ENCODE results near the gene NUDT21. TPM values are rescaled to one million over a fixed set of nuclear protein-coding genes. Genes with fewer than 3 reads are reported as not detected.

NUDT21 gene
- total RNA-seq (2022) (305 and 311 TPM in 2 replicates), Bru-seq, nascent RNA (percentile 96 among the genes with signal in this experiment), BruChase-seq, experiment 1, labeled RNA remaining after a 2-hour chase (percentile 99 among the genes with signal in this experiment), BruChase-seq, experiment 2, labeled RNA remaining after a 6-hour chase (percentile 99 among the genes with signal in this experiment)
- long read RNA-seq, full-length matches to known transcripts: 246 of 285 reads
- long read RNA-seq, partial matches to known transcripts: 8 of 285 reads
- long read RNA-seq, other reads (novel, unspliced or antisense): 31 of 285 reads

DNA sequence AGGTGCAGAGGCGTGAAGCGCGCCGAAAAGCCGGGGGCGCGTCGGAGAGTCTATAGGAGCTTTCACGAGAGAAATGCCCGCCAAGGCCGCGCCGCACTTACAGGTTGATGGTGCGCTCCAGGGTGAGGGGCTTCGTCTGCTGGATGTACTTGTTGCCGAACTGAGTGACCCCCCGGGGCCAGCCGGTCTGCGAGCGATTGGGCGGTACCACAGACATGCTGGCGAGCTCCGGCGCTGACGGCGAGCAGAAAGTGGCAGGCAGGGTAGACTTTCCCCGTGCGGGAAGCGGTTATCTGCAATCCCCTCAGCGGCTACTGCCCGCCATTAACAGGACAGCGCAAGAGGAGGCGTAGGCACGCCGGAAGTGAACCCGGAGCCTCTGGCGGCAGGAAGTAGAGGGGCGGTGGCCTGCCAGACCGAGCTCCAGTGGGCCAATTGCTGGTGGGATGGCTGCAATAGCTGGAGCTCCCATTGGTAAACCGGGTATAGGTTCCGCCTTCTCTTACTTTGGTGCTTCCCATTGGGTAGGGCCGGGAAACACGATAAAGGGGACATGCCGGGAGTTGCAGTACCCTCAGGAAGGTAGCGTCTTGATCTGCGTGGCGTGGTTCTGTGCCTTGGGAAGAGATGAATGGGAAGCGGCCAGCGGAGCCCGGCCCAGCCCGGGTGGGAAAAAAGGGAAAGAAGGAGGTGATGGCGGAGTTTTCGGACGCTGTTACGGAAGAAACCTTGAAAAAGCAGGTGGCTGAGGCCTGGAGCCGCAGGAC, at the start of gene NUDT21, which contains the start of gene OGFOD1:
NUDT21 (minus strand) TSS at position 347 of the 767 bp plus-strand sequence; CDS start at position 217, 130 bp downstream.
OGFOD1 (plus strand) TSS at position 569 of the 767 bp plus-strand sequence; CDS start at position 628, 59 bp downstream.
- CTCF ChIA-PET: interaction anchor here (0.5 to 1.0 kb wide), 7 partner anchors 41 to 400 kb away, joined by 4 to 7 read pairs (median 6); no protein-coding TSS in a partner anchor
- BruUV-seq (replicated peaks): no TSS peak

GRCh38 chr16:56493815-56494214, 42.7 kb upstream of the NUDT21 start:
- ChIA-PET CTCF (no interaction called here), POLR2A (no interaction called here)
- Mint-ChIP-seq H3K4me1 (ENCODE audit: low read depth, unreplicated experiment) (no peaks in the 10 kb centered on the region), H3K27me3 (ENCODE audit: insufficient read depth, unreplicated experiment) (no peaks in the 10 kb centered on the region), H3K9me3 (ENCODE audit: unreplicated experiment) (no peaks in the 10 kb centered on the region), H3K36me3 (ENCODE audit: insufficient read depth, unreplicated experiment) (peaks cover 6% of the 10 kb centered on the region), H3K27ac (ENCODE audit: unreplicated experiment) (no peak overlapping the region), H3K4me3 (ENCODE audit: unreplicated experiment) (no peak overlapping the region)
- H3K4me3 ChIP-seq (ENCODE audit: low read depth, low read length): no peak overlapping the region
- H3K9me3 ChIP-seq: no peaks in the 10 kb centered on the region
- DNase-seq: no peak
- H3K27me3 ChIP-seq (replicated peaks; ENCODE audit: control insufficient read depth, insufficient read depth, low read length): no peaks in the 10 kb centered on the region
- no peaks in the 10 kb centered on the region for H3K36me3 ChIP-seq (ENCODE audit: control insufficient read depth, insufficient read depth, low read length)
- no peaks in the 10 kb centered on the region for H3K4me1 ChIP-seq
- intact Hi-C loops (cut with micrococcal nuclease; ENCODE audit: unreplicated experiment): loop anchor here (1.0 kb wide), 1 partner anchor 43 kb away; the partner anchor contains the start of genes NUDT21 and OGFOD1
- TF ChIP-seq, protein P1, sequence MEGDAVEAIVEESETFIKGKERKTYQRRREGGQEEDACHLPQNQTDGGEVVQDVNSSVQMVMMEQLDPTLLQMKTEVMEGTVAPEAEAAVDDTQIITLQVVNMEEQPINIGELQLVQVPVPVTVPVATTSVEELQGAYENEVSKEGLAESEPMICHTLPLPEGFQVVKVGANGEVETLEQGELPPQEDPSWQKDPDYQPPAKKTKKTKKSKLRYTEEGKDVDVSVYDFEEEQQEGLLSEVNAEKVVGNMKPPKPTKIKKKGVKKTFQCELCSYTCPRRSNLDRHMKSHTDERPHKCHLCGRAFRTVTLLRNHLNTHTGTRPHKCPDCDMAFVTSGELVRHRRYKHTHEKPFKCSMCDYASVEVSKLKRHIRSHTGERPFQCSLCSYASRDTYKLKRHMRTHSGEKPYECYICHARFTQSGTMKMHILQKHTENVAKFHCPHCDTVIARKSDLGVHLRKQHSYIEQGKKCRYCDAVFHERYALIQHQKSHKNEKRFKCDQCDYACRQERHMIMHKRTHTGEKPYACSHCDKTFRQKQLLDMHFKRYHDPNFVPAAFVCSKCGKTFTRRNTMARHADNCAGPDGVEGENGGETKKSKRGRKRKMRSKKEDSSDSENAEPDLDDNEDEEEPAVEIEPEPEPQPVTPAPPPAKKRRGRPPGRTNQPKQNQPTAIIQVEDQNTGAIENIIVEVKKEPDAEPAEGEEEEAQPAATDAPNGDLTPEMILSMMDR (IDR thresholded peaks at IDR 0.05; ENCODE audit: insufficient read depth in 1 of 2, low read depth in 1 of 2, low read length in 1 of 2, severe bottlenecking in 1 of 2, unreplicated experiment in 1 of 2): no peak
- no TSS peak for BruUV-seq (replicated peaks)

More for the DNA sequence above, at the start of gene NUDT21, which contains the start of gene OGFOD1:
- peak within 1 kb of the TSS; percentile 90 for H3K27ac Mint-ChIP-seq (ENCODE audit: unreplicated experiment)
- H3K9me3 Mint-ChIP-seq (ENCODE audit: unreplicated experiment): no peaks in the 10 kb centered on the region
- Histone ChIP-seq H3K36me3 (ENCODE audit: control insufficient read depth, insufficient read depth, low read length) (no peaks in the 10 kb centered on the region), H3K4me1 (peaks cover 32% of the 10 kb centered on the region), H3K9me3 (no peaks in the 10 kb centered on the region), H3K4me3 (ENCODE audit: low read depth, low read length) (peak within 1 kb of the TSS; percentile 62), H3K27me3 (replicated peaks; ENCODE audit: control insufficient read depth, insufficient read depth, low read length) (no peaks in the 10 kb centered on the region)
- H3K36me3 Mint-ChIP-seq (ENCODE audit: insufficient read depth, unreplicated experiment): peaks cover 50% of the 10 kb centered on the region
- intact Hi-C loops (cut with micrococcal nuclease; ENCODE audit: unreplicated experiment): loop anchor here (1.0 kb wide), 2 partner anchors 26 to 42 kb away; partner anchors contain the start of gene AMFR
- TF ChIP-seq, protein P1 (IDR thresholded peaks at IDR 0.05; ENCODE audit: insufficient read depth in 1 of 2, low read depth in 1 of 2, low read length in 1 of 2, severe bottlenecking in 1 of 2, unreplicated experiment in 1 of 2): no peak
- POLR2A ChIA-PET: interaction anchor here (0.5 to 1.0 kb wide), 12 partner anchors 9 to 1047 kb away, joined by 3 to 6 read pairs (median 4); partner anchors contain the start of gene MT2A
- peak within 1 kb of the TSS; percentile 81 for H3K4me3 Mint-ChIP-seq (ENCODE audit: unreplicated experiment)
- peak; percentile 98 for DNase-seq
- peaks cover 29% of the 10 kb centered on the region for H3K4me1 Mint-ChIP-seq (ENCODE audit: low read depth, unreplicated experiment)
- H3K27me3 Mint-ChIP-seq (ENCODE audit: insufficient read depth, unreplicated experiment): no peaks in the 10 kb centered on the region

- ChIA-PET CTCF (no interaction called here), POLR2A (no interaction called here)
- Mint-ChIP-seq H3K4me1 (ENCODE audit: low read depth, unreplicated experiment) (no peaks in the 10 kb centered on the region), H3K4me3 (ENCODE audit: unreplicated experiment) (no peak overlapping the region), H3K27me3 (ENCODE audit: insufficient read depth, unreplicated experiment) (no peaks in the 10 kb centered on the region), H3K36me3 (ENCODE audit: insufficient read depth, unreplicated experiment) (peaks cover 1% of the 10 kb centered on the region), H3K27ac (ENCODE audit: unreplicated experiment) (no peak overlapping the region), H3K9me3 (ENCODE audit: unreplicated experiment) (no peaks in the 10 kb centered on the region)
- H3K27me3 ChIP-seq (replicated peaks; ENCODE audit: control insufficient read depth, insufficient read depth, low read length): no peaks in the 10 kb centered on the region
- no peaks in the 10 kb centered on the region for H3K9me3 ChIP-seq
- peak; percentile 44 to 47 for DNase-seq
- TF ChIP-seq, protein P1 (IDR thresholded peaks at IDR 0.05; ENCODE audit: insufficient read depth in 1 of 2, low read depth in 1 of 2, low read length in 1 of 2, severe bottlenecking in 1 of 2, unreplicated experiment in 1 of 2): no peak
- no peaks in the 10 kb centered on the region for H3K4me1 ChIP-seq
- BruUV-seq (replicated peaks): no TSS peak
- no peak overlapping the region for H3K4me3 ChIP-seq (ENCODE audit: low read depth, low read length)
- H3K36me3 ChIP-seq (ENCODE audit: control insufficient read depth, insufficient read depth, low read length): no peaks in the 10 kb centered on the region
- intact Hi-C loops (cut with micrococcal nuclease; ENCODE audit: unreplicated experiment): loop anchor here (1.0 kb wide), 1 partner anchor 42 kb away; the partner anchor contains the start of genes NUDT21 and OGFOD1
These were observed 42.0 kb upstream of the NUDT21 start for GRCh38 chr16:56493126-56493525.
